GM12892 (cell line): ENCODE results near the gene PKP1.

Experiments
- DNase-seq: peaks from one replicate; pipeline ENCODE4 v3.0.0; 2011; ENCODE audit not compliant: insufficient read length
- FAIRE-seq: peaks from 2 replicates; lab custom pipeline; 2011; peaks lifted over from hg19 to GRCh38; lab: Jason Lieb, UNC
- POLR2A ChIP-seq: IDR thresholded peaks from 2 replicates; pipeline ENCODE4 v1.6.1; 2011; ENCODE audit warnings: low read depth, low read length, control low read depth
- POLR2AphosphoS5 ChIP-seq: IDR thresholded peaks from 2 replicates; pipeline ENCODE4 v1.6.1; 2011; ENCODE audit warnings: low read depth, low read length, control low read depth
- TAF1 ChIP-seq: IDR thresholded peaks from 2 replicates; pipeline ENCODE4 v1.6.1; 2011; ENCODE audit warnings: low read depth, mild to moderate bottlenecking, control low read depth, low read length, borderline replicate concordance

Gene PKP1

DNA sequence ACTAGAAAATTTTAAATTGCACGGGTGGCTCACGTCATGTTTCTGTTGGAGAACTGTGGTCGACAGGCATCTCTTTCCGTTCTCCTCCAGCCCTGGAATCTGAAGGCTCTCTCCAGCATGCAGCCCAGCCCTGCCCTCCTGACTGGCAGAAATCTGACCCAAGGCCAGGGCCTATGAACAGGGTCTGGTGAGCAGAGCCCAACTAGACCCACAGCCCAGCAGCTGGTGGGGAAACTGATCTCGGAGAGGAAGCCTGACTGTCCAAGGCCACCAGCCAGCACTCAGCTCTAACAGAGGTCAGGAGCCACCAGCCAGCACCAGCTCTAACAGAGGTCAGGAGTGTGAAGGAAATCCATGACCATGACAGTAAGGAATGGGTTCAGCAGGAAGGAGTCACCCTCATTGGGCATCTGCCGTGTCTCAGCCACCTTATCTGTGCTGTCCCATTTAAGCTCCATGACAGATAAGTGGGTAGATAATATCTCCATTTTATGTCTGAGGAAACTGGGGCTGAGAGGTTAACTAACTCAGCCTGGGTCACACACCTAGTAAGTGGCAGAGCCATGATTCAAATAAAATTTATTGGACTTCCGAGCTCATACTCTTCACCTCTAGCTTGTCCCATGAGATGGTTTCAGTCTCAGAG is 20.2 kb upstream of the PKP1 start:
- FAIRE-seq (no peak), DNase-seq (no peak)
- TF ChIP-seq POLR2A = no peak

DNA sequence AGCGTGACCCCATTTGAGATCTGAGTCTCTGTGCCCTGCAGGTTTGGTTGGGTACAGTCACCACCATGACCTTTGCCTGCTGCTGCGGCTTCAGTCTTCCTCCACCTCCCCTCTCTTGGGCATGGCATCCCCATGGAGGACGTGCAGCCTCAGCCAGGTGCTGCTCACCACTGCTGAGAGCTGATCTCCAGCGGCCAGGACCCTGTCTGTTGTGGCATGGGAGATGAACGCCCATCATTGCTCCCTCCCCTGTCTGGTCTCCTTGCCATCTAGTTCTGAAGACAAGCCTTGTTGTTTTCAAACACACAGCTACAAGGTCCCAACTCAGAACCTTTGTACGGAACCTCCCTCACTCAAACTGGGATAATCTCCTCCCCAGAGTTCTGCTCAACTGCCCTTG is 19.2 kb upstream of the PKP1 start:
- no peak for TF ChIP-seq POLR2AphosphoS5
- TF ChIP-seq TAF1 = no peak
- no peak for TF ChIP-seq POLR2A
- DNase-seq = no peak
- no peak for FAIRE-seq

GRCh38 chr1:201264554-201264953 is 18.8 kb upstream of the PKP1 start:
- FAIRE-seq = no peak
- TF ChIP-seq TAF1 (no peak), POLR2A (no peak), POLR2AphosphoS5 (no peak)
- DNase-seq = no peak

- DNase-seq = no peak
- no peak for FAIRE-seq
- TF ChIP-seq TAF1 = no peak
These were observed 17.6 kb upstream of the PKP1 start for GRCh38 chr1:201265756-201266155.

DNA sequence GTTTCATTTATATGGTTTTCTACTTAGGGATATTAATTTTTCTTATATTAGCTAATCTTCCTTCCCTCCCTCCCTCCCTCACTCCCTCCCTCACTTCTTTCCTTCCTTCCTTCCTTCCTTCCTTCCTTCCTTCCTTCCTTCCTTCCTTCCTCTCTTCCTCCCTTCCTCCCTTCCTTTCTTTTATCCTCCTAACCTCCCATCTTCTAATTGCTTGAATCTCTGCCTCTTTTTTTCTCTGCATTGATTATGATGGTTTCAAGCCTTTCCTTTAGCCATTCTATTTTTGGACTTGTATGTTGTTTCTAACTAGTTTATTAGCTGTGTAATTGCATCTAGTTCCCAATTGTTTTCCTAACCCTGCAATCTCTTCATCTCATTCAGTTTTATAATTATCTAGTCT is 17.0 kb upstream of the PKP1 start:
- no peak for FAIRE-seq
- no peak for DNase-seq
- TF ChIP-seq TAF1 = no peak
- no peak for TF ChIP-seq POLR2AphosphoS5
- TF ChIP-seq POLR2A = no peak

DNA sequence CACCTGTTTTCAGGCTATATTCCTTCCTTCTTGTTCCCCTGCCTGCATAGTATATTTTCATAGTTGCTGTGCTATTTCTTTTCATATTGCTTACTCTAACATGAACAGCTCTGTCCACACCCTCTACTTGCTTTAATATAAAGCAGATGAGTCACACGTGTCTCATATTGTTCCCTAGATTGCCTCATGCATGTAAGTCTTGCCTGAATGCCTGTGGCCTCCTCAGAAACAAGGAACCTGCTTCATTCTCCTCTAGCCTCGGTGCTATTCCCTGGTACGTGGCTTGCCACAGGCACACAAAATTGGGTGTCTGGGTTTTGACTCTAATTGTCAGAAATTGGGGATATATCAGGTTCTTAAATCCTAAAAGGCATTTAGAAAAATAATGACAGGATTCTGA is 16.5 kb upstream of the PKP1 start:
- TF ChIP-seq POLR2AphosphoS5 (no peak), TAF1 (no peak), POLR2A (no peak)
- DNase-seq (no peak), FAIRE-seq (no peak)

GRCh38 chr1:201267481-201268229 is 15.7 kb upstream of the PKP1 start:
- FAIRE-seq (no peak), DNase-seq (no peak)
- no peak for TF ChIP-seq POLR2A
- TF ChIP-seq TAF1 = no peak
- no peak for TF ChIP-seq POLR2AphosphoS5

GRCh38 chr1:201268604-201269151 is 14.6 kb upstream of the PKP1 start:
- FAIRE-seq = no peak
- no peak for TF ChIP-seq POLR2AphosphoS5
- no peak for TF ChIP-seq POLR2A
- no peak for TF ChIP-seq TAF1
- DNase-seq = no peak

DNA sequence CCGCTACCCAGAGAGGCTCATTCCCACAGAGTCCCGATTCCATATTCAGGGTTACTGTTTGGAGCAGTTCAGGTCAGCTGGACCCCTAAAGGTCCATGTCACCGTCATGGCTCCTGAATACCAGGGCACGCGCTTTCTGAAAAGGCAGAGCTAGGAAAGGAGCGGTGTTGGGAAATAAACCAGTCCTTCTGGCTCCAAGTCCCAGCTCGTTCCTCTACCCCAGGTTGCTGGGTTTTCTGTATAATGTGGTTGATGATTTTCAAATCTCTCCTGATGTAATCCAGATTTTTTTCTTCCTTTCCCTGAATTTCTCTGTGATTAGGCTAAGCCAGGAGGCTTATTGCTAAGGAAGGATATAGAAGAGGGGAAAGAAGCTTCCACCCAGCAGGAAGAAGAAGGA is 14.0 kb upstream of the PKP1 start:
- DNase-seq = no peak
- TF ChIP-seq POLR2A = no peak
- TF ChIP-seq TAF1 = no peak
- no peak for TF ChIP-seq POLR2AphosphoS5
- no peak for FAIRE-seq

- FAIRE-seq (no peak), DNase-seq (no peak)
- TF ChIP-seq TAF1 = no peak
- no peak for TF ChIP-seq POLR2A
- TF ChIP-seq POLR2AphosphoS5 = no peak
These were observed 13.4 kb upstream of the PKP1 start for GRCh38 chr1:201269900-201270410.

- no peak for TF ChIP-seq POLR2A
- no peak for TF ChIP-seq TAF1
- TF ChIP-seq POLR2AphosphoS5 = no peak
- FAIRE-seq (no peak), DNase-seq (no peak)
These were observed 12.5 kb upstream of the PKP1 start for GRCh38 chr1:201270616-201271390.

- FAIRE-seq (no peak), DNase-seq (no peak)
- TF ChIP-seq POLR2AphosphoS5 (no peak), POLR2A (no peak), TAF1 (no peak)
These were observed 10.5 kb upstream of the PKP1 start for GRCh38 chr1:201272799-201273198.
